Activated gamma-delta T cell treated with Interleukin-2 at 50 U/mL for 16 hours (primary cell): ENCODE data around the gene ALKBH5.
"Not testable (repeated sequence)": the region's sequence is repeated elsewhere in the genome, so short reads cannot be mapped to it uniquely, and the experiment has no call there.

Experiments
- DNase-seq: peaks from one replicate; pipeline ENCODE4 v3.0.0-alpha.2; 2020

Gene ALKBH5

DNA sequence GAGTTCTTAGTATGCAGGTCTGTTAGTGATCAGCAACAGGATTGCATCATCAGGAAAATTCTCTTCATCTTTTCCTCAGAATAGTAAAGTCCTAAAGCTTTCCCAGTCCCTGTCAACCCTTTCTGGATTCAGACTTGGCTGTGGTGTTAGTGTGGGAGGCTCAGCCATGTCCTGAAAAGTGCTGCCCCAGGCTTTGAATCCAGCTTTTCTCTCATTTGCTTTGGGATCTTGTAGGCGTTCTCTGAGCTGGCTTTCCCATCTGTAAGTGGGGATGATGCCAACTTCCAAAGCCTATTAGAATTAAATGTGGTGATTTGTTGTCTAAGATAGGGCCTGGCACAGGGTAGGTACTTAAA, 3.0 kb downstream of the ALKBH5 start:
- no peak for DNase-seq

DNA sequence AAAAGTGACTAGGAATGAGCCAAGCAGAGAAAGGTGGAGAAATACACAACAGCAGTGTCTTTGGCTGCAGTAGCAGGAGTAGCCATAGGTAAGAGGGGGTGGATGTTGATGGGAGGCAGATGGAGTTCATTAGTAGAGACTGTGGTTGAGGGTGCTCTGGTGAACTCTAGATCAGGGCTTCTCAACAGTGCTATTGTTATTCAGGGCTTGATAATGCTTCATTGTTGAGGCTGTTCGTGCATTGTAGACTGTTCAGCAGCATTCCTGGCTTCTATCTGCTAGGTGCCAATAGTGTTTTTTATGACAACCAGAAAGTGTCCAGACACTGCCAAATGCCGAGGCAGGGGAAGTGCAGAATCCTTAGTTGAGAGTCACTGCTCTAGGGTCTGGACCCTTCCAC, 3.6 kb downstream of the ALKBH5 start:
- DNase-seq = no peak

DNA sequence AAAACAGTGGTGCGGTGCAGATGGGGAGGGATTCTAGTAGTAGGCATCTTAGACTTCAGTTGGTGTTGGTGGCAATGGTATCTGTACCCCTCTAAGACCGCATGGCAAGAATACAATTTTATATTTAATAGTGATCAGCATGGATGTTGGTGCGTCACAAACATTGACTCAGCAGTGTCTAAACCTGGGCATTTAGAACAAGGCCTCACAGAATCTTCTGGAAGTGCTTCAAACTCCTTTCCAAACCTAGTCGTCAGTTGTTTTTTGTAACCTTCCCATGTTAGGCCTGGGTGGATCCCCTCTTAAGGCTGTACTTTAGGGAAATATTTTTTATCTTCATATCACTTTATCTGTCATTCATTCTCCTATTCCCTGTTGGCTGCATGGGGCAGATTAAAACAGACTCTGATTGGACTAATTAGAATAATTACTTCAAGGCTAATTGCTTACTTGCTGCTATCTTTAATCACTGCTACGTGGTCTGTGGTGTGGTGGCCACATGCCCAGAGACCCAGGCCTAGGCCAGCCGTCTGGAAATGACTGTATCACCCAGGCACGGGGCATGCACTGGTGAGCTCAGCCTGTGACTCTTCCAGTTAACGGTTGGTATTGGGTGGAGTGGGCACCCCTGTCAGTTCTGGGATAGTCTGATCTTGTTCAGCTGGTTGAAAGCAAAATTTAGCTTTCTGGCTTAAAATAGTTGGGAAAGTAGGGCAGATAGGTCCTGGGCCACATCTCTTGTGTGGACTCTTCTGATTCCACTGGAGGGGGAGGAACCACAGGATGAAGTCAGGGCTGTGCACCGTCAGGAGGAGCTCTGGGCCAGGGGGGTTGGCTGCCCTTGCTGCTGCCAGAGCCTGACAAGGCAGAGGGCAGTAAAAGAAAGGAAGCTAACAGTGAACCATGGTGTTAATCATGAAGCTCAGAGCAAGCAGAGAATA, 4.5 kb downstream of the ALKBH5 start:
- no peak for DNase-seq

DNA sequence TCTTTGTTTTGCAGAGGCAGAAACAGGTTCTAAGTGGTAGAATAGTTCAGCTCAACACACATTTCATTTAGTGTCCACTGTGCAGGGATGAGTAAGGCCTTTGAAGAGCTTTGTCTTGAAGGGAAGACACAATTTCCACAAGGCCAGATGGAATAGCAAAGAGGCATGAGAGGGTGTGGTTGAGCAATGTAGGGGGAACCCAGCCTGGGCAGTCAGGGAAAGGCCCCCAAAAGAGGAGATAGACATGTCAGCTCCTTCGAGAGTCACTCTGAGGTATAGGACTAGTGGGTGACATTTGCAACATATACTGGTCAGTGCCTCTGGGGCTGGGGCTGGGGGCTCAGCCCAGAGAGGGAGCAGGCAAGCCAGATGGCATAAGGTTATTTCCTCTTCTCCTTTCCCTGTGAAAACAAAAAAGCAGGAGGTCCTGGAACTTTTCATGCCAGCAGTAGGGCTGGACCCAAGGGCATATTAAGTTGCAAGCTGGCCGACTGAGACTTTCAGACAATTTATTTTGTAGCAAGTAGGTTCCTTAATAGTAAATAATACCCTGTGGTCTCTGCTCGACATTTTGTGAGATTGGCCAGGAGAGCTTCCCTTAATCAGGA, 7.1 kb downstream of the ALKBH5 start:
- no peak for DNase-seq

DNA sequence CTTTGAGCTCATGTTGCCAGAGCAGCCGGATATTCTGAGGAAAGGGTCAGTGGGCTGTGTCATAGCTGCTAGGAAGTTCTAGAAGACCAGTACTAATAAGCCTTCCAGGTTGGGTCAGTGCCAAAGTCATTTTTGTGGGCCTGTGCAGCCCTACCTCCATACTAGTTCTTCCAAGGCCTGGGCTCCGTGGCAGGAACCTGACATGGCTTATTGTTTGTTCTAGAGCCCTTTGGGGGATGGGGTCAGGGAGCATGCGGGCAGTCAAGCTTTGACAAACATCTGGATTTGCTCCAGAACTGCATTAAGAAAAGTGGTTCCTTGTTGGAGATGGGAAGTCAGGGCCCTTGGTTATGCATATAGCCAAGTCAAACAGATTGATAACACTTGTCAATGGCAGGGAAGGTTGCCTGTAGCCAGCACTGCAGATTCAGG, 7.6 kb downstream of the ALKBH5 start:
- no peak for DNase-seq

DNA sequence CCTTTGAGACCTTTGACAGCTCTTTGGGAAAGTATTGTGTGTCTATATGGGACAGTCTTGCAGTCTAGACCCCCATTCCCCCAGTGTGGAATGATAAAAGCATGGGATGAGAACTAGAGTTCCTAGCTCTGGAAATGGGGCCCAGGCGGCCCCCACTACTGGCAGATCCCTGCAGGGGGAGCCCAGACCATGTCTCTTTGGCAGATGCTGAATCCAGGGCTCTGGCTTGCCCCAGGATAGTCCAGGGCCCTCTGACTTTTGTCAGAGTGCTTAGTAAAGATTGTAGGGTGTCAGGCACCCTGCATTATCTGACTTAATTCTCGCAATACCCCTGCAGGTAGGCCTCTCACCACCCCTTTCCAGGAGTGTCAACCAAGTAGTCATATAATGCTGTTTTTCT, 8.3 kb downstream of the ALKBH5 start:
- no peak for DNase-seq

DNA sequence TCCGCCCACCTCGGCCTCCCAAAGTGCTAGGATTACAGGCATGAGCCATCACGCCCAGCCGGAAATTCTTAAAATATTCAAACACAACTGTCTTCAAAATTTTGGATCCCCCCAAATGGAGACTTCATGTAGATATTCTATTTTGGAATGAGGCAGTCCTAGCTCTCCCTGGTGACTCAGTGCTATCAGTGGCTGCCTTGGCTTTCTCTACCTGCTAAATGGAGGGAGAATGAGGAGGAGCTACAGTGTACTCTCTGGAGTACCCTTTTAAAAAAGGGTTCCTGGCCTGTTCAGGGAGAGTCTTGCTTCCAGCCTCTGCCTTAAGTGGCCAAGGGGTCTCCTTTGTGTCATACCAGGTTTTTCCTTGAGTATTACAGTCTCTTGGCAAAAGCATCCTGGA, 10.8 kb downstream of the ALKBH5 start:
- DNase-seq = no peak

DNA sequence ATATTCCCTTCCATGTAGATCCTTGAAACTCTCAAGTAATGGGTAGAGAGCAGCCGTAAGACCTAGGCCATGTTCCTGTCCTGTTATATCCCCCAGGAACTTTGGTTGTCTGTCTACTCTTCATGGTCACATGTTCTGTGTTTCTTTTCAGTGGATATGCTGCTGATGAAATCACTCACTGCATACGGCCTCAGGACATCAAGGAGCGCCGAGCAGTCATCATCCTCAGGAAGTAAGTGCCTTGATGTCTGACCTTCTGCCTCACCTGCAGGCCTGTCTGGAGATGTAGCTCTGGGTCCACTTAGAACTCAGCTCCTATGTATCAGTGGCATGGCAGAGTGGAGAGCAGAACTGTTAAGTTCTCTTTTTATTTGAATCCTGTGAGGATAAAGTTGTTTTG, 11.2 kb downstream of the ALKBH5 start:
- no peak for DNase-seq

DNA sequence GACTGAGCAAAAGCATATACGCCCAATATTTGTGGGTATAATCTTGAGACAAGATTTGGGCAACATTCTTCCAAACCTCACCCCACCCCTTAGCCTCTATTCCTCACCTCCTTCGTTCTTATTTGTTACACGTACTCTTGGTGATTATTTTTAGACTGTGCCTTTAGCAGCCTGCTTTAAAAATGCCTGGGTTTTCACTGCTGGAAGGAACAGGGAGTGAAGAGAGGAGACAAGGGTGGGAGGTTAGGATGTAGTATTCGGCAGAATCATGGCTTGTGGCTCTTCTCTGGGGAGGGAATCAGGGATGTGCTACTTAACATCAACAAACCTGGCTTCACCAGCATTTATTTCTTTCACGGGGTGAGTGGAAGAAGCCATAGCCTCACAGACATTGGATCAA, 11.6 kb downstream of the ALKBH5 start:
- DNase-seq = no peak

DNA sequence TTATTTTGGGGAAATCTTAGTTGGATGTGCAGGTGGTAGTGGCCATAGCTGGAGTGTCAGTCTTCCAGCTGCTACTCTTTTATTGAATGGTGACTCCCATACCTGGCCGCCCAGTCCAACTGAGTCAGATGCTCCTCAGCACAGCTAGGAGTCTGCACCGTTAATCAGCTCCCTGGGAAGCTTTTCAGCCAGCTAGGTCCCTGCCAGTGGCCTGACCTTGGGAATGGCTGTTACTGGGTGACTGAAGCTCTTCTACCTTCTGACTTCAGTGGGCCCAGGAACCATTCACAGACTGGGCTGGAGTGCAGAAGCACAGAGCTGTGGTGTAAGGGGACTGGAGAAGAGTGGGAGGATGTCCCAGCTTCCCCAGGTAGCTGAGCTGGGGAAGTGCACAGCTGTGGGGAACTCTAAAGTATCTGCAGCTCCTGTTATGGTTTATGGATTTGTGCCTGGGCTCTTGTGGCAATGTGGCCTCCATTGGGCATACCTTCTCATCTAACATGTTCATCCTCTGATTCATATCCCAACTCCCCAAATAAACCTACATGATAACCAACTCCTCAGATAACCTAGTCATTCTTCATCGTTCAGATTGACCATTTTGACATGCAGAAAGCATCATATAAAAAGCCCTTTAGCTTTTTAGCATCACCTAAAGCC, 14.0 kb downstream of the ALKBH5 start:
- DNase-seq = no peak

DNA sequence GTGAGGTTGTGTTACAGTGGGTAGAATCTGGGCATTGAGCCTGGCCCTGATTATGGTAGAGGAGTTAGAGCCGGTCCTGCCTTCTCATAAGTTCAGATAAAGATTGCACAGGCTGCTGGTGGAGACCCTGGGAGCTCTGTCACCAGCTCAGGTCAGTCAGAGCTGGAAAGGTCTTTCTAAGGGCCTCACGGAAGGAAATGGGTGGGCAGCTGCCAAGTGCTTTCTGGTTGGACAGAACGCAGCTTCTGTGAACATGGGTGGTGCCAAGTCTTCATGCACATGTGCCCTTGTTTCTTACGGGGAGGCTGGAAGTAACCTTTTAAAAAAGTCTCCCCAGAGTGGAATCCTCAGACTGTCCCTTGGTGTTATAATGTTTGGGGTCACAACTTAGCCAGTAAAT, 14.9 kb downstream of the ALKBH5 start:
- no peak for DNase-seq

DNA sequence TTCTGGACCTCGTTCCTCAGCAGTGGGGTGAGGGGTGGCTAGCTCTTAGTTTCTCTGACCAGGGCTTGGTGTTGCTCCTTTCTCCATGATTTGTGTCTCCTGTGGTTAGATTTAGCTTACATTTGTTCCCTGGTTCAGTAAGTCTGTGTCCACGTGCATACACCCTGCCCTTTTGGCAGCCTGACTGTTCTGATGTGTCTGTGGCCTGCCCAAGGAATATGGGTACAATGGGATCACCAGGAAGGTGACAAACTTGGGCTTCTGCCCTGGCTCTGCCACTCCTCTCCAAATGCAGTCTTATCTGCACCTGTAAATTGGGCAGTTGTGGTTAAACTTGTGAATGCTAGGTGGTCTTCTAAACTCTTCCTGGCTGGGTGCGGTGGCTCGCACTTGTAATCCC, 17.5 kb downstream of the ALKBH5 start:
- no peak for DNase-seq

DNA sequence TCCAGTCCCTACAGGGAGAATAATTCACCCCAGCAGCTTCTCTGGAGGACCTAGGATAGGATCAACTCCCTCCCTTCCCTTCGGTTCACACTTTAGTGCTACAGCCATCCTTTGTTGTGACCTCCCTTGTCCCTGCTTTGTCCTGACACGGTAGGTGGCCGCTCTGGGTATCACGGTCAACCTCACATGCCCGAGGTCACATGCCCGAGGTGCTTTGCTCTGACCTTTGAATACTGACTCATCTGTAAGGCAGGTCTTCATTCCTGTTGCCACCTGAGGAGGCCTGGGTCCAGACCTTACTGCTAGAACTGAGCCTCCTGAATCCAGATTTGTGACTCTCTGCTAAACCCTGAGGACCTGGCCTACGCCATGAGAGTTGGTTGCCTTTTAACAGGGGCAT, 19.7 kb downstream of the ALKBH5 start:
- DNase-seq = no peak

DNA sequence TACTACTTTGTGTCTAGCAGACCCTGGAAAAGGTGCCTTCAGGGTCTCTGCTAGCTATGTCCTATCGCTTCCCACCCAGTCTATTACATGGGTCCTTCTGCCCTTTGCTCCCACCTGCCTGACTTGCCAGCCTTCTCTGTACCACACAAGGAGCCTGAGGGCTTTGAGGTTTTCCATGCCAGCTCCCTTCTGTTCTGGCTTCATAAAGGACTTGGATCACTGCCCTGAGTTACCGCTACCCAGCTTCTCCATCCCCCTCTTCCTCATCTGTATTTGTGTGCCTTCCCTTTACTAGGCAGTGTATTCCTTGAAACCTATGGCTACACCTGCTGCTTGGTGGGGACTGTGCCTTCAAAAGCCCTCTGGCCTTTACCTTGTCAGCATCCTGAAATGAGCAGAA, 22.2 kb downstream of the ALKBH5 start:
- no peak for DNase-seq

DNA sequence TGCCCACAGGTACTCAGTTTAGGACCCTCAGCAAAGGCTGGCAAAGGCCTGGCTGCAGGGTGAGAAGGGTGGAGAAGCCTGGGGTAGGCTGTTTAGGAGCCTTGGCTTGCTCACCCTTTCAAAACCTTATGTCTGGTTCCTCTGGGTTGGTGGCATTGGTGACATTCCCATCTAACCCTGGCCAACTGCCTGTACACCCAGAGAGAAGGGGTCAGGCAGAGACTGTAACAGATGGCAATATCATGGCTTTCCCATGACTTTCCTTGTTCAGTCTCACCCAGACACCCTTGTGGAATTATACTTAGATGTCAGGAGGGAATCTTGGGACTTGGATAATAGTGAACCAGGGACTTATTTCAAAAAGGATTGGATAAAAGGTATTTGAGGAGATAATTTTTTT, 23.3 kb downstream of the ALKBH5 start:
- no peak for DNase-seq

DNA sequence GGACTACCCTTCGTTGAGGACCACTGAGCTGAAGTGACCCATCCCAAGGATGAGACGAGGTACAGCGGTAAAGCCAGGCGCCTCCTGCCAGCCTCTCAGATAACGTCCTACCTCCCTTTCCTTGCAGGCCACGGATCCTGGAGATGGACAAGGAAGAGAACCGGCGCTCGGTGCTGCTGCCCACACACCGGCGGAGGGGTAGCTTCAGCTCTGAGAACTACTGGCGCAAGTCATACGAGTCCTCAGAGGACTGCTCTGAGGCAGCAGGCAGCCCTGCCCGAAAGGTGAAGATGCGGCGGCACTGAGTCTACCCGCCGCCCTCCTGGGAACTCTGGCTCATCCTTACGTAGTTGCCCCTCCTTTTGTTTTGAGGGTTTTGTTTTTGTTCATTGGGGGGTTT, 24.5 kb downstream of the ALKBH5 start:
- no peak for DNase-seq

DNA sequence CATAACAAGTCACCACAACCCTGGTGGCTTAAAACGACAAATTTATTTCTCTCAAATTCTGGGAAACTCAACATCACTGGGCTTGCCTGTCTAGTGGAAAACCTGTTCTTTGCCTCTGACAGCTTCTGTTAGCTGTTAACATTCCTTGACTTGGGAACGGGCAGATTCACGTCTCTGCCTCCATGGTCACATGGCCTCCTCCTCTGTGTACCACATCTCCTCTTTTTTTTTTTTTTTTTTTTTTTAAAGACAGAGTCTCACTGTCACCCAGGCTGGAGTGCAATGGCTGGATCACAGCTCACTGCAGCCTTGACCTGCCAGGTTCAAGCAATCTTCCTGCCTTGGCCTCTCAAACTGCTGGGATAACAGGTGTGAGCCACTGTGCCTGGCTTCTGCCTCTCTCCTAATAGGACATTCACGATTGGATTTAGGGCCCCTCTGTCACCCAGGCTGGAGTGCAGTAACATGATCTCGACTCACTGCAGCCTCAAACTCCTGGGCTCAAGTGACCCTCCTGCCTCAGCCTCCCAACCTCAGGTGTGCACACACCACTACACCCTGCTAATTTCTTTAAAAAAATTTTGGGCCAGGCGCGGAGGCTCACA, 30.1 kb downstream of the ALKBH5 start:
- no peak for DNase-seq

DNA sequence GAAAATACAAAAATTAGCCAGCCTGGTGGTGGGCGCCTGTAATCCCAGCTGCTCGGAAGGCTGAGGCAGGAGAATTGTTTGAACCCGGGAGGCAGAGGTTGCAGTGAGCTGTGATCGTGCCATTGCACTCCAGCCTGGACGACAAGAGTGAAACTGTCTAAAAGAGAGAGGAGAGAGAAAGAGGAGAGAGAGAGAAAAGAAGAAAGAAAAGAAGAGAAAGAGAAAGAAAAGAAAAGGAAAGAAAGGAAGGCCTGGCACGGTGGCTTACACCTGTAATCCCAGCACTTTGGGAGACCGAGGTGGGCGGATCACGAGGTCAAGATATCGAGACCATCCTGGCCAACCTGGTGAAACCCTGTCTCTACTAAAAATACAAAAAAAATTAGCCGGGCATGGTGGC, 33.3 kb downstream of the ALKBH5 start:
- DNase-seq = not testable (repeated sequence)

DNA sequence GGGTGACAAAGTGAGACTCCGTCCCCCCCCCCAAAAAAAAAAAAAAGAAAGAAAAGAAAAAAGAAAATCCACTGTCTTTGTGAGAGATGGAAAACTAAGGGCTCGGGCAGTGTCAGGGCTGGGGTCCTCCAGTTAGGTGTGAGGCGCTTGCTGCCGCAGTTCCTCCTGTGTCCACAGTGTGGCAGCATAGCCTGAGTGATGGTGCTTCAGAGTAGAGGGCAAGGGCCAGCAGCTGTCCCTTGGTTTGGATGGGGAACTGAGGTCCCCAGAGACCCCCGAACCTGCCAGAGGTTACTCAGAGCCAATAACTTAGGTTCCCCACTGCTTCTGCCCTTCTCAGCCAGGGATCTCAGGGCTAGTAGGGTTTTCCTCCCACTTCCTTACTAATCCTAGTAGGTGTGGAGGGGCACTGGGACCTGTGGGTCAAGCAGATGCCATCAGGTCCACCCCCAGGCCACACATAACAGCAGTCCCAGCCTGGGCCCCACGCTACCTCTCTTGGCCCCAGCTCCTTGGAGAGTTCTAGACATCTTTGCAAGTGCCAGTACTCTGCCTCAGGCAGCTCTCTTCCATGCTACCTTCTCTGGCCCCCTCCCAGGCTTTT, 33.9 kb downstream of the ALKBH5 start:
- peak; percentile 70 for DNase-seq

DNA sequence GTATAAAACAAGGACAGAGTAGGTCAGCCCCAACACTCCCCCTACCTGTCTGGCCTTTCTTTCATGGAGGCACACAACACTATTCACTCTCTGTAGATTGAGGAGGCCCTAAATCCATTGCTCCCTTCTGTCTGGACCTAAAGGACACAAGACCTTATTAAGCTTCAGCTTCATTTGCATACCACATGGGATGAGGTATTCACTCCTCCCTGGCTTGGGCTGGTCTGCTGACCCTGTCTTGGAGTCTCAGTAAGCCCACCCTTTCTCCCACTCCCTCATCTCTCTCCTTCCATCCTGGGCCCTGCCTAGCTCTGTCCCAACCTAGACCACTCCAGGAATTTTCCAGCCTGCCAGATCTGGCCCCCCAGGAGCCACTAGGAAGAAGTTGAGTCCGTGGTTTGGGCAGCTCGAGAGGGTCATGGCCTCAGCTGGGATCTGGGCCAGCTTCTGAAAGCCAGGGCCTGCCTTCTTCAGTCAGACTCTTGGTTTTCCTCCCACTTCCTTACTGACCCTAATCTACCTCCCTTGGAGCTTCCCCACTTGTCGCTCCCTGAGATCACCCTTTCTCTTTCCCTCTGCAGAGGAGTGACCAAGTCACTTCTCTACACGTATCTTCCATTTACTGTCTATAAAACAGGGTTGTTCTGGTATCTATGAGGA, 35.3 kb downstream of the ALKBH5 start:
- DNase-seq = no peak

DNA sequence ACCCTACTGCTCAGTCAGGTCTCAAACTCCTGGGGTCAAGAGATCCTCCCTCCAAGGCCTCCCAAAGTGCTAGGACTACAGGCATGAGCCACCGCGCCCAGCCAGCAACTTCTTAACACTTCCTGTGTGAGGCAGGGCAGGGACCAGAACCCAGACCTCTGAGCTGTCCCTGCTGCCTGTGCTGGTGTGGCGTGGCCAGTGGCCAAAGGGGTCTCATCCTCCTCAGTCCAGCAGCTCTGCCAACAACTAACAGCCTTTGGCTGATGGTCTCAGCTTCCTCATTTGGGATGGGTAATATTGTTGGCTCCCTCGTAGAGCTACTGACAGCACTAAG, 40.4 kb downstream of the ALKBH5 start:
- DNase-seq = no peak

DNA sequence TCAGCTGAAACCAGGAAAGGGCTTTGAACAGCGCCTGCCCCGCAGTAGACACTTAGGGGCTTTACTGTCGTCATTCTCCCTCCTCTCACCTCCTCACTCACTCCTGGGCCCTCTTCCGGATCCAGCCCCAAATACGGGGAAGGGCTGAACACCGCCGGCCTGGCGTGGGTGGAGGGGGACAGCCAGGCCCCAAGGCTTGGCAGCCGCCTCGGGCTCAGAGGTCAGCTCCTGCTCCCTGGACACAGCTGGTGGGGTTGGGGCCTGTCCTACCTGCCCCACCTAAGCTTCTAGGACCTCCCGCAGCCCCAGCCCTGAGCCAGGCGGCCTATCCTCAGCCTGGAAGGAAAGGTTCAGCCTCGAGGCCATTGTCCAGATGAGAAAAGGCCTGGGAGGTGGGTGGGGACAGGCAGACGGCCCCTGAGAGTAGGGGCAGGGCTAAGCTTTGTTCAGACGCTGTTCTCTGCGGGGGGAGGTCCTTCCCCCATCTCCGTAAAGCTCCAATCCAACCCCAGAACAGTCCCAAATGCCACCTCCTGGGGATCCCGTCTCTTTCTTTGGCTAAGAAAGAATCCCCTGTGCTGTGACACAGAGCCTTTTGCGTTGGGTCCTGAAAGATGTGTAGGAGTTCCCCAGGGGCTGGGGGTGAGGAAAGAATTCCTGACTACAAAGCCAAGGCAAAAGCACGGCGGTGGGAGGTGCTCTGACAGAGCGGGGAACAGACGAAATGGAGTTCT, 40.9 kb downstream of the ALKBH5 start:
- DNase-seq = no peak
